Measurements from ENCODE around the gene MEGF11. TPM values are rescaled to one million over a fixed set of nuclear protein-coding genes. Genes with fewer than 3 reads are reported as not detected.

MEGF11 gene
- total RNA-seq, 1 experiment from 2014 or later, result 2.3 TPM

DNA sequence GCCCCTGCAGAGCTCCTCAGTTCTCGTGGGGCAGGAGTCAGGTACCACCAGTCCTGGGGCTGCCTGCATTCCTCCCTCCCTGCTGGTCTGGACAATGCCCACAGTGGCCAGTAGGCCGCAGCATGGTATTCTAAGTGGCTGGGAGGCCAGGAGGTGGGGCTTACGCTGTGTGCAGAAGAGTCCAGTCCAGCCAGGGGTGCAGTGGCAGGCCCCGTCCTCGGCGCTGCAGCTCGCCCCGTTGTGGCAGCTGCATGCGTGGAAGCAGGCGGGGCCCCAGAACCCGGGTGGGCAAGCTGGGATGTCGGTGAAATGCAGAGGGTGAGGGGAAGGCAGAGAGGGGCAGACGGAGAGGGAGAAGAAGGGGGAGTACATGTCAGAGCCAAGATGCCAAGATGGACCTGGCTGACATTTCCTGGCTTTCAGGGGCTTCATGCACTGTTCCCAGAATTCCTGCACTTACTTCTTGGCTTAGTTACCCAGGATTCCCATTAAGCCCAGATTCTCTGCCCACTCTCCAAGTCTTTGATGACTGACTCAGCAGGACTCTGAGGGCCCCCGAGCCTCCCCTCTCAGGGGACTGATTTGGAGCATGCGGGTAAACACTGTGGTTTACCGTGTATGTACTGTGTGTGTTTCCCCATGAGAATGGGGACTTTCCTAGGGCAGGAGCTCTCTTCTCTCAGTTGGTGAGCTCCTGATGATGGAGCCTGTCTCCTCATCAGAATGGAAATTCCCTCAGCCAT, 336.7 kb downstream of the MEGF11 start:
- Histone ChIP-seq H3K4me1 (ENCODE audit: control insufficient read depth in 1 of 2, insufficient read depth in 2 of 2, low read length in 2 of 2) (no peaks in the 10 kb centered on the region), H2AFZ (ENCODE audit: low read depth, low read length, poor library complexity, severe bottlenecking) (no peak overlapping the region), H3K4me3 (replicated peaks in 1 of 2; ENCODE audit: low read depth in 1 of 2, low read length in 2 of 2) (no peak overlapping the region), H4K20me1 (ENCODE audit: insufficient read depth) (no peaks in the 10 kb centered on the region), H3K9ac (ENCODE audit: low read length) (no peak overlapping the region), H3K4me2 (ENCODE audit: low read length) (no peak overlapping the region), H3K9me2 (ENCODE audit: insufficient read depth) (no peaks in the 10 kb centered on the region), H3K36me3 (ENCODE audit: control insufficient read depth in 1 of 2, insufficient read depth in 2 of 2, low read length in 2 of 2) (no peaks in the 10 kb centered on the region), H3K9me3 (ENCODE audit: control insufficient read depth in 1 of 2, insufficient read depth in 1 of 2, low read depth in 1 of 2, low read length in 2 of 2) (no peaks in the 10 kb centered on the region), H3K27ac (ENCODE audit: low read depth, low read length) (no peak overlapping the region), H3K79me2 (ENCODE audit: insufficient read depth, low read length) (no peaks in the 10 kb centered on the region), H3K27me3 (ENCODE audit: insufficient read depth, low read length) (no peaks in the 10 kb centered on the region)
- DNase-seq (ENCODE audit: low read depth, low spot score) (no peak), ATAC-seq (peak; percentile 99)
- RAD21 ChIA-PET (ENCODE audit: low non-redundant PET in 1 of 2, low total read pairs in 2 of 2, uncharacterized antibody in 2 of 2, unreplicated experiment in 2 of 2), result no interaction called here
- TF ChIP-seq, protein P1, sequence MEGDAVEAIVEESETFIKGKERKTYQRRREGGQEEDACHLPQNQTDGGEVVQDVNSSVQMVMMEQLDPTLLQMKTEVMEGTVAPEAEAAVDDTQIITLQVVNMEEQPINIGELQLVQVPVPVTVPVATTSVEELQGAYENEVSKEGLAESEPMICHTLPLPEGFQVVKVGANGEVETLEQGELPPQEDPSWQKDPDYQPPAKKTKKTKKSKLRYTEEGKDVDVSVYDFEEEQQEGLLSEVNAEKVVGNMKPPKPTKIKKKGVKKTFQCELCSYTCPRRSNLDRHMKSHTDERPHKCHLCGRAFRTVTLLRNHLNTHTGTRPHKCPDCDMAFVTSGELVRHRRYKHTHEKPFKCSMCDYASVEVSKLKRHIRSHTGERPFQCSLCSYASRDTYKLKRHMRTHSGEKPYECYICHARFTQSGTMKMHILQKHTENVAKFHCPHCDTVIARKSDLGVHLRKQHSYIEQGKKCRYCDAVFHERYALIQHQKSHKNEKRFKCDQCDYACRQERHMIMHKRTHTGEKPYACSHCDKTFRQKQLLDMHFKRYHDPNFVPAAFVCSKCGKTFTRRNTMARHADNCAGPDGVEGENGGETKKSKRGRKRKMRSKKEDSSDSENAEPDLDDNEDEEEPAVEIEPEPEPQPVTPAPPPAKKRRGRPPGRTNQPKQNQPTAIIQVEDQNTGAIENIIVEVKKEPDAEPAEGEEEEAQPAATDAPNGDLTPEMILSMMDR (IDR thresholded peaks at IDR 0.05 in 2 of 3, conservative IDR thresholded peaks at IDR 0.05 in 1 of 3; ENCODE audit: borderline replicate concordance in 1 of 3, insufficient read depth in 1 of 3, low read depth in 2 of 3, low read length in 2 of 3), result peak; percentile 53 to 66 (median 60)
- TF ChIP-seq RAD21 (IDR thresholded peaks at IDR 0.05; ENCODE audit: low read depth) (peak; percentile 72), TCF7L2 (IDR thresholded peaks at IDR 0.05; ENCODE audit: borderline replicate concordance, extremely low read depth, insufficient read depth, insufficient read length) (no peak), SP1 (IDR thresholded peaks at IDR 0.05; ENCODE audit: low read depth) (no peak)
- POLR2A ChIA-PET, result no interaction called here
- no TSS peak for BruUV-seq (replicated peaks)
- CTCF ChIA-PET, result interaction anchor here (0.6 kb wide), 1 partner anchor 280 kb away, joined by 3 read pairs; no protein-coding TSS in a partner anchor
- intact Hi-C loops (cut with micrococcal nuclease), result loop anchor here (1.0 to 5.0 kb wide), 2 partner anchors 274 to 370 kb away; no protein-coding TSS in a partner anchor

DNA sequence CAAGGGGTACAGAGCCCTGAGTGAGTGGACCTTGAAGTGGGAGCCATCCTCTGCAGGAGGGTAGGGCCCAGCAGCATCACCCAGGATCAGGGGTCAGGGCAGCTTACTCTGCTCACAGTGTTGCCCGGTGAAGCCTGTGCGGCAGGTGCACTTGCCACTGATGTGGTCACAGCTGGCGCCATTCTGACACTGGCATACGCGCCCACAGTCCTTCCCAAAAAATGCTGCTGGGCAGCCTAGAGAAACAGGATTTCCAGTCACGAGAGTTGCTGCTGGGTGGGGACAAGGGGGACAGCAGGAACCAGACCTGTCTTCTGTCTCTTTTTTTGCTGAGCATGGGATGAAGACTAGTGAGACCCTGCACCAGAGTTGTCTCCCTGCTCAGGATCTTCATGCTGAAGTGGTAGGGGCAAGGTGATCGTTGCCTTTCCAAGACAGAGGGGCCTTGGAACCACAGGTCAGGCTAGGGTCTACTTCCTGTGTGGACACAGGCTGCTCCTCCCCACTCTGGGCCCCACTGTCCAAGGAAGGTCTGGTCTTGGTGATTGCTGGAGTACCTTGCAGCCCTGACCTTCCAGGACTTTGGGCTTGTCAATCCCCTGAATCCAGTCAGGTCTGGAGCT, 337.4 kb downstream of the MEGF11 start:
- no peaks in the 10 kb centered on the region for H3K4me1 ChIP-seq (ENCODE audit: control insufficient read depth in 1 of 2, insufficient read depth in 2 of 2, low read length in 2 of 2)
- TF ChIP-seq SIN3A (IDR thresholded peaks at IDR 0.05; ENCODE audit: low read depth), result no peak
- no peak for TF ChIP-seq SP1 (IDR thresholded peaks at IDR 0.05; ENCODE audit: low read depth)
- TF ChIP-seq, protein P2, sequence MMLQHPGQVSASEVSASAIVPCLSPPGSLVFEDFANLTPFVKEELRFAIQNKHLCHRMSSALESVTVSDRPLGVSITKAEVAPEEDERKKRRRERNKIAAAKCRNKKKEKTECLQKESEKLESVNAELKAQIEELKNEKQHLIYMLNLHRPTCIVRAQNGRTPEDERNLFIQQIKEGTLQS (IDR thresholded peaks at IDR 0.05), result no peak
- TF ChIP-seq, protein P1 (IDR thresholded peaks at IDR 0.05 in 2 of 3, conservative IDR thresholded peaks at IDR 0.05 in 1 of 3; ENCODE audit: borderline replicate concordance in 1 of 3, insufficient read depth in 1 of 3, low read depth in 2 of 3, low read length in 2 of 3), result no peak
- no peak for TF ChIP-seq POLR2AphosphoS5 (IDR thresholded peaks at IDR 0.05; ENCODE audit: low read depth, low read length)
- TF ChIP-seq EZH2phosphoT487 (IDR thresholded peaks at IDR 0.05; ENCODE audit: borderline replicate concordance), result no peak
- no peak for TF ChIP-seq ELF1 (IDR thresholded peaks at IDR 0.05; ENCODE audit: borderline replicate concordance, low read depth)
- no peak for TF ChIP-seq FOSL1 (IDR thresholded peaks at IDR 0.05; ENCODE audit: low read depth)
- H3K9ac ChIP-seq (ENCODE audit: low read length), result no peak overlapping the region
- no peaks in the 10 kb centered on the region for H3K27me3 ChIP-seq (ENCODE audit: insufficient read depth, low read length)
- intact Hi-C loops (cut with micrococcal nuclease), result loop anchor here (1.0 to 5.0 kb wide), 2 partner anchors 275 to 371 kb away; no protein-coding TSS in a partner anchor
- CTCF ChIA-PET, result interaction anchor here (0.6 kb wide), 1 partner anchor 279 kb away, joined by 3 read pairs; no protein-coding TSS in a partner anchor
- H3K9me2 ChIP-seq (ENCODE audit: insufficient read depth), result no peaks in the 10 kb centered on the region
- DNase-seq (ENCODE audit: low read depth, low spot score) (no peak), ATAC-seq (peak; percentile 19; the same call in 1 of the 2 replicates)
- no peaks in the 10 kb centered on the region for H4K20me1 ChIP-seq (ENCODE audit: insufficient read depth)
- H3K27ac ChIP-seq (ENCODE audit: low read depth, low read length), result no peak overlapping the region
- RAD21 ChIA-PET (ENCODE audit: low non-redundant PET in 1 of 2, low total read pairs in 2 of 2, uncharacterized antibody in 2 of 2, unreplicated experiment in 2 of 2), result no interaction called here
- no TSS peak for BruUV-seq (replicated peaks)
- H2AFZ ChIP-seq (ENCODE audit: low read depth, low read length, poor library complexity, severe bottlenecking), result no peak overlapping the region
- H3K9me3 ChIP-seq (ENCODE audit: control insufficient read depth in 1 of 2, insufficient read depth in 1 of 2, low read depth in 1 of 2, low read length in 2 of 2), result no peaks in the 10 kb centered on the region
- no peak overlapping the region for H3K4me2 ChIP-seq (ENCODE audit: low read length)
- H3K36me3 ChIP-seq (ENCODE audit: control insufficient read depth in 1 of 2, insufficient read depth in 2 of 2, low read length in 2 of 2), result no peaks in the 10 kb centered on the region
- no peaks in the 10 kb centered on the region for H3K79me2 ChIP-seq (ENCODE audit: insufficient read depth, low read length)
- no peak overlapping the region for H3K4me3 ChIP-seq (replicated peaks in 1 of 2; ENCODE audit: low read depth in 1 of 2, low read length in 2 of 2)
- POLR2A ChIA-PET, result no interaction called here
